Kidney (tissue), 14 donors: ENCODE data around the gene MRPL40. TPM values are rescaled to one million over a fixed set of nuclear protein-coding genes. Genes with fewer than 3 reads are reported as not detected.

Experiments
- DNase-seq, 5 donors: peaks; one replicate each; pipeline ENCODE4 v3.0.0-alpha.2; 2013 to 2020
- FAIRE-seq: peaks from 2 replicates; lab custom pipeline; 2012; peaks lifted over from hg19 to GRCh38; lab: Jason Lieb, UNC
- H3K27ac ChIP-seq, 2 donors: one replicate each; pipeline ENCODE4 v1.7.0; 2013; ENCODE audit warnings: low read depth in 2 of 2, low read length in 2 of 2, inconsistent platforms in 1 of 2
- H3K27me3 ChIP-seq: one replicate; pipeline ENCODE4 v1.7.1; 2013; ENCODE audit warnings: low read length, inconsistent platforms; ENCODE audit not compliant: control insufficient read depth, insufficient read depth
- H3K36me3 ChIP-seq, 3 donors: one replicate each; pipeline versions ENCODE4 v1.7.0 to v1.7.1; 2013; ENCODE audit warnings: low read length in 3 of 3, control low read depth in 1 of 3, inconsistent platforms in 1 of 3; ENCODE audit not compliant: insufficient read depth in 3 of 3, control insufficient read depth in 2 of 3
- H3K4me1 ChIP-seq, 3 donors: one replicate each; pipeline versions ENCODE4 v1.7.0 to v1.7.1; 2013; ENCODE audit warnings: low read length in 3 of 3, inconsistent platforms in 1 of 3, low read depth in 1 of 3; ENCODE audit not compliant: control insufficient read depth in 2 of 3, insufficient read depth in 2 of 3
- H3K4me3 ChIP-seq, 3 donors: one replicate each; pipeline versions ENCODE4 v1.7.0 to v1.8.1; 2013; ENCODE audit warnings: low read length in 3 of 3, control low read depth in 1 of 3, inconsistent platforms in 1 of 3
- H3K9ac ChIP-seq, 3 donors: one replicate each; pipeline versions ENCODE4 v1.7.0 to v1.7.1; 2013; ENCODE audit warnings: low read length in 3 of 3, control low read depth in 1 of 3, inconsistent platforms in 1 of 3
- H3K9me3 ChIP-seq, 3 donors: one replicate each; pipeline versions ENCODE4 v1.7.0 to v1.7.1; 2013; ENCODE audit warnings: low read length in 3 of 3, control low read depth in 1 of 3, inconsistent platforms in 1 of 3; ENCODE audit not compliant: control insufficient read depth in 2 of 3, insufficient read depth in 1 of 3
- intact Hi-C: fragments of 100-400 bp; cut with DNase I; formaldehyde crosslinking; loops from one replicate; pipeline ENCODE4 v1.11.1; 2022
- polyA plus RNA-seq: library from polyadenylated mRNA; stranded (reverse); fragments of 350-450 nt; fragmentation: Illumina TruSeq; extraction: RNeasy Lipid Tissue Mini Kit (QIAGEN cat#74804); gene quantifications from one replicate; pipeline ENCODE4 v1.2.3, GENCODE V29; 2014; ENCODE audit warnings: low read depth, low replicate concordance; ENCODE audit not compliant: insufficient read depth
- total RNA-seq: library from RNA; stranded (reverse); fragmentation: NEBNext Ultra II Directional; extraction: Animal tissue kit (Norgen Biotek cat#: 25700); gene quantifications from one replicate; pipeline ENCODE4 v1.2.1, GENCODE V29; 2021
- TF ChIP-seq, protein P1 (sequence below): IDR thresholded peaks from 3 replicates; pipeline ENCODE4 v1.5.1; 2012; ENCODE audit warnings: mild to moderate bottlenecking, moderate library complexity, borderline replicate concordance; ENCODE audit not compliant: insufficient read depth; ENCODE audit errors: extremely low read depth
- donor health status: control.
- donor health status: control.
- donor health status: control.
- donor health status: control.
- donor health status: control.
- donor health status: DM: yes; HTN: yes; CAD: no.
- donor health status: Normal renal cell carcinoma (clear cell type).

The MRPL40 gene
- total and polyA plus RNA-seq, 2 donors from 2014 or later: 30.0 to 89.2 TPM

DNA sequence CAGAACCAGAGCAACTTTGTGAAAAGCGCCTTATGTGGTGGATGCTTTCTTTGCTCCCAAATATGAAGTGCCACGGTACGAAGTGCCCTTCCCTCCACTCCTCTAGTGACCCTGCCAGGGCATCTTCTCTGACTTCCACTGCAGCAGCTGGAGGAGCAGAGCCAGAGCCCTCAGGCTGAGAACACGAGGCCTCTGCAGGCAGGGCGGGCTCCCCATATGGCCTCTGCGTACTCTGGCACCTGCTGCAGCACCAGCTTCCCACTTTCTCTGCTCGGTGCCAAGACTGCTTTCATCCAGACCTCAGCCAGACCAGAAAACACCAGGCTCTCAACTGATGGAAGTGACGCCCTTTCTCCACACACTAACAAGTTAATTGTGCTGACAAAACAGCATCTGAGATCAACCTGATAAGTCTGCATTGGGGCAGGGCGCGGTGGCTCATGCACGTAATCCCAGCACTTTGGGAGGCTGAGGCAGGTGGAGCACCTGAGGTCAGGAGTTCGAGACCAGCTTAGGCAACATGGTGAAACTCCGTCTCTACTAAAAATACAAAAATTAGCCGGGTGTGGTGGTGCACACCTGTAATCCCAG lies 33.9 kb downstream of the MRPL40 start:
- no peaks in the 10 kb centered on the region for H3K4me1 ChIP-seq
- no peak overlapping the region for H3K4me3 ChIP-seq

DNA sequence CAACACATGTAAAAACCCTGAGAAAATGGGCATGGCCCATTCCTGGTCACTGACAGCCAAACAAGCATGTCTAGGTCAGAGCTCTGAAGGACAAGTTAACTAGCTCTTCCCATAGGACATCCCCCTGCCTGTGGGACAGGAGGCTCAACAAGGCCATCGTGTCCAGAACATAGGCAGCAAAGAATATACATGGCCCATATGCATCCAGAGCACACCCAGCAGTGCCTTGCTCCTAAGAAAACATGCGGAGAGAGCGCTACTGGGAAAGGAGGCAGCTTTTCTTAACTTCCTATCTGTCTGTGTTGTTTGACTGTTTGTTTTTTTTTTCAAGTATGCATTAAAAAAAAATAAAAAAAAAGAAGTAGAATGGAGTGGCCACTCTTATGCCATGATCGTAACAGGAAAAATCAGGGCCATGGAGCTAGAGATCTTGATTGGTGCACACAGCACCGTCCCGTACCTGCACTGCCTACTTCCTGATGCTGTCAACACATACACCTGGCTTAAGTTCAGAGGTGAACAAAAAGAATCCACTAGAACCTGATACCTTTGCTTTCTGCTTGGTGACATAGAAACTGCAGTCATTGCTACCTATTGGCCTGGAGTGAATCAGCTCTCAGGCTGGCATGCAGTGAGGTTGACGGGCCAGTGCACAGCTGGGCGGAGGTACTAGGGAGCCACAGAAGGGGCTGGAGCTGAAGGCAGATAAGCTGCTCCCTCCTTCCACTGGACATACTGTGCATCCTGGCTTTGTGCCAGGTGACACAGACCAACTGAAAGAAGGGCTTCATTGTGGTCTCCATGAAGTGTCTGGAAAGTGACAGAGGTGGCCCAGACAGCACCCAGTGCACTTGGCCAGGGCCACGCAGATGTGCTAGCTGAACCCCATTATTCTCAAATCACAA lies 34.8 kb downstream of the MRPL40 start:
- H3K36me3 ChIP-seq: peaks cover 9 to 74% (median 60%) of the 10 kb centered on the region in 3 donors
- no peak overlapping the region for H3K4me3 ChIP-seq

More for the DNA sequence above, 33.9 kb downstream of the MRPL40 start:
- intact Hi-C loops: no loop called here
- FAIRE-seq (no peak), DNase-seq (no peak)
- H3K36me3 ChIP-seq: peaks cover 9 to 74% (median 58%) of the 10 kb centered on the region in 3 donors
- H3K9me3 ChIP-seq: no peaks in the 10 kb centered on the region
- no peak overlapping the region for H3K9ac ChIP-seq
- TF ChIP-seq, protein P1, sequence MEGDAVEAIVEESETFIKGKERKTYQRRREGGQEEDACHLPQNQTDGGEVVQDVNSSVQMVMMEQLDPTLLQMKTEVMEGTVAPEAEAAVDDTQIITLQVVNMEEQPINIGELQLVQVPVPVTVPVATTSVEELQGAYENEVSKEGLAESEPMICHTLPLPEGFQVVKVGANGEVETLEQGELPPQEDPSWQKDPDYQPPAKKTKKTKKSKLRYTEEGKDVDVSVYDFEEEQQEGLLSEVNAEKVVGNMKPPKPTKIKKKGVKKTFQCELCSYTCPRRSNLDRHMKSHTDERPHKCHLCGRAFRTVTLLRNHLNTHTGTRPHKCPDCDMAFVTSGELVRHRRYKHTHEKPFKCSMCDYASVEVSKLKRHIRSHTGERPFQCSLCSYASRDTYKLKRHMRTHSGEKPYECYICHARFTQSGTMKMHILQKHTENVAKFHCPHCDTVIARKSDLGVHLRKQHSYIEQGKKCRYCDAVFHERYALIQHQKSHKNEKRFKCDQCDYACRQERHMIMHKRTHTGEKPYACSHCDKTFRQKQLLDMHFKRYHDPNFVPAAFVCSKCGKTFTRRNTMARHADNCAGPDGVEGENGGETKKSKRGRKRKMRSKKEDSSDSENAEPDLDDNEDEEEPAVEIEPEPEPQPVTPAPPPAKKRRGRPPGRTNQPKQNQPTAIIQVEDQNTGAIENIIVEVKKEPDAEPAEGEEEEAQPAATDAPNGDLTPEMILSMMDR: no peak
- H3K27me3 ChIP-seq: no peaks in the 10 kb centered on the region
- H3K27ac ChIP-seq: no peak overlapping the region

GRCh38 chr22:19467912-19468311 lies 35.6 kb downstream of the MRPL40 start:
- H3K4me3 ChIP-seq: no peak overlapping the region
- no peak overlapping the region for H3K9ac ChIP-seq
- no peak overlapping the region for H3K27ac ChIP-seq
- intact Hi-C loops: no loop called here
- H3K4me1 ChIP-seq: no peaks in the 10 kb centered on the region
- FAIRE-seq (no peak), DNase-seq (no peak)
- TF ChIP-seq, protein P1: no peak
- H3K36me3 ChIP-seq: peaks cover 9 to 82% (median 66%) of the 10 kb centered on the region in 3 donors
- H3K27me3 ChIP-seq: no peaks in the 10 kb centered on the region
- H3K9me3 ChIP-seq: no peaks in the 10 kb centered on the region

More for the DNA sequence above, 34.8 kb downstream of the MRPL40 start:
- no peaks in the 10 kb centered on the region for H3K27me3 ChIP-seq
- no peak for FAIRE-seq
- intact Hi-C loops: no loop called here
- H3K9ac ChIP-seq: no peak overlapping the region
- no peak for DNase-seq
- H3K4me1 ChIP-seq: no peaks in the 10 kb centered on the region
- TF ChIP-seq, protein P1: no peak
- no peak overlapping the region for H3K27ac ChIP-seq
- H3K9me3 ChIP-seq: no peaks in the 10 kb centered on the region
